Sigmoid colon (tissue), 3 donors: ENCODE results near the gene SORCS2.

Source experiments
- CTCF ChIP-seq, 4 experiments: fragments of 450-650 bp in 3 of 4; fragments of 200-600 bp in 1 of 4; IDR thresholded peaks; one replicate each; pipeline ENCODE4 v1.5.1; 2016 to 2019; ENCODE audit warnings: antibody characterized with exemption in 4 of 4, mild to moderate bottlenecking in 3 of 4, moderate library complexity in 2 of 4
- POLR2A ChIP-seq, 2 donors: fragments of 450-650 bp; IDR thresholded peaks; one replicate each; pipeline ENCODE4 v1.6.1; 2016; ENCODE audit warnings: antibody characterized with exemption in 2 of 2, mild to moderate bottlenecking in 2 of 2, moderate library complexity in 2 of 2

GRCh38 chr4:7190691-7191545 is 1.4 kb upstream of the SORCS2 start:
- no peak for TF ChIP-seq CTCF (IDR thresholded peaks at IDR 0.05)
- no peak for TF ChIP-seq POLR2A (IDR thresholded peaks at IDR 0.05)
